Measurements from ENCODE around the gene KAZN.
"Not testable (repeated sequence)": the region's sequence is repeated elsewhere in the genome, so short reads cannot be mapped to it uniquely, and the experiment has no call there.

Gene KAZN

DNA sequence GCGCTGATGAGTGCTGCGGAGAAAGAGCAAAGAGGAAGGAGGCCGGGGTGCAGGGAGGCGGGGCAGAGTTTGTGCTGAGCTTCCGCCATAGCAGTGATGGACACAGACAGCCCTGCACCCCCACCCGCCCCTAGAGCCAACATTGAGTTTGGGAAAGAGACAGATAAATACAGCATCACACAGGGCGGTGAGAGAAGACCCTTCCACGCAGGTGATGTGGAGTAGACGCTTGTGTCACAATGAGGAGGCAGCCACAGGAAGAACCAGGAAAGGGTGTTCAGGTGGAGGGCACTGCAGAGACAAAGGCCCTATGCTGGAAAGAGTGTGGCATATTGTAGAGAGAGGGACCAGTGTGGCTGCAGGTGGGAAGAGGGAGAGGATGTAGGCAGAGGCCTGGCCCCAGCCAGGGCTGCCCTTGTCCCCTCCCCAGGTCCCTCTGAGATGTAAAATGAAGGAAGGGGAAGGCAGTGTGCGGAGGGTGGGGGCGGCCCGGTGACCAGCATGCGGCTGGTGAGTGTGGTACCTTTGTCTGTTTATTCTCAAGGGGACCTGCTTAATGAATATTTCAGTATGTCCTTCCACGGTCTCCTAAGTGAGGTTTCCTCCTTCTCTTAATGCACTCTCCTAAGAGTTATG is 360.7 kb downstream of the KAZN start:
- H3K27ac ChIP-seq (ENCODE audit: low read depth, low read length): no peak overlapping the region
- no peaks in the 10 kb centered on the region for H3K9me3 ChIP-seq (ENCODE audit: control insufficient read depth, insufficient read depth, low read depth, low read length)
- H3K9ac ChIP-seq (ENCODE audit: low read length): no peak overlapping the region

DNA sequence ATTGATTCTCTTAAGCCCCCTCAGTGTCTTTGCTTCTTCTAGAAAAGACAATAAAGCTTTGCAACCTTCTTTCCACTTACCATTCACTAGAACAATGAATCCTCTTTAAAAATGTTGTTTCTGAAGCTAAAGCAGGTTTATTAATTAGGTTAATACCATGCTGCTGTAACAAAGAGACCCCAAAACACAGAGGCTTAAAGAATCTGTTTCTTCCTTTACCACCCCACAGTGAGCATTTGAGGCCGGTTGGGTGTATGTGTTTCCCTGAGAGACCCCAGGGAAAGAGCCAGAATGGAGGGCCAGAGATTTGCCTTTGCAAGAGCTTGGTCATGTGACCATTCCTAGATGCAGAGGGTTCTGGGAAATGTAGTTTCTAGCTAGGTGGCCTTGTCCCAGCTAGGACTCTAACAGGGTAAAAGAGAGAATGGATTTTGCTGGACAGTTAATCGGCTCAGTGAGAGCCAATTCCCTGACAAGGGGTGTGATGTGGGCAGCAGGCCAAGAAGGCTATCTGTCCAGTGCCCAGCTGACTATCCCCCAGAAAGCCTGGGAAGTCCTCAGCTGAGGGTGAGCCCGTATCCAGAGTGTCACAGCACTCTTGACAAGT is 363.3 kb downstream of the KAZN start:
- Histone ChIP-seq H3K4me1 (ENCODE audit: control insufficient read depth, insufficient read depth, low read length) (peaks cover 3% of the 10 kb centered on the region; the same call in 1 of the 2 replicates), H3K27me3 (ENCODE audit: control insufficient read depth, insufficient read depth, low read length) (no peaks in the 10 kb centered on the region), H3K4me3 (ENCODE audit: low read depth, low read length) (no peak overlapping the region), H3K9me3 (ENCODE audit: control insufficient read depth, insufficient read depth, low read depth, low read length) (no peaks in the 10 kb centered on the region), H3K27ac (ENCODE audit: low read depth, low read length) (no peak overlapping the region), H3K36me3 (ENCODE audit: control insufficient read depth, insufficient read depth, low read length) (peaks cover 9% of the 10 kb centered on the region; the same call in 1 of the 2 replicates), H3K9ac (ENCODE audit: low read length) (no peak overlapping the region)

More for the DNA sequence above, 360.7 kb downstream of the KAZN start:
- no peak overlapping the region for H3K4me3 ChIP-seq (ENCODE audit: low read depth, low read length)
- no peaks in the 10 kb centered on the region for H3K27me3 ChIP-seq (ENCODE audit: control insufficient read depth, insufficient read depth, low read length)
- H3K36me3 ChIP-seq (ENCODE audit: control insufficient read depth, insufficient read depth, low read length): peaks cover 9% of the 10 kb centered on the region; the same call in 1 of the 2 replicates
- peaks cover 3% of the 10 kb centered on the region; the same call in 1 of the 2 replicates for H3K4me1 ChIP-seq (ENCODE audit: control insufficient read depth, insufficient read depth, low read length)

DNA sequence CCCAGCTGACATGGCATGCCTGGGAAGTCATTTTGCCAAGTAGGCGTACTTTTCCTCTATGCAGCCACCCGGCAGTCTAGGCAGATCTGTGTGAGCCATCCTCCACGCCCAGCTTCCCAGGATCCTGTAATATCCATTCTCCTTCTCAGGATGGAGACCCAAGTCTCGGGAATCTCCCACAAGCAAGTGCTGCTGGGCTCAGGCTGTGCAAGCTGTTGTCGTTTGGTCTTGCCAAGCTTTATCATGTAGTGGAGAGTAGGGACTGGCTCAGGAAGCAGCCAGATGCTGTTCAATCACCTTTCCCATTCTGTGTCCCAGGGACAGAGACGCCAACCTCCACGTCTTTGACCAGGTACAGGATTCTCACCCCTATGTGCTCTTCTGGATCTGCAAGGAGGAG is 363.9 kb downstream of the KAZN start:
- peaks cover 3% of the 10 kb centered on the region; the same call in 1 of the 2 replicates for H3K4me1 ChIP-seq (ENCODE audit: control insufficient read depth, insufficient read depth, low read length)
- H3K27me3 ChIP-seq (ENCODE audit: control insufficient read depth, insufficient read depth, low read length): no peaks in the 10 kb centered on the region
- peaks cover 9% of the 10 kb centered on the region; the same call in 1 of the 2 replicates for H3K36me3 ChIP-seq (ENCODE audit: control insufficient read depth, insufficient read depth, low read length)
- peaks cover 5% of the 10 kb centered on the region; the same call in 1 of the 2 replicates for H3K9me3 ChIP-seq (ENCODE audit: control insufficient read depth, insufficient read depth, low read depth, low read length)
- no peak overlapping the region for H3K4me3 ChIP-seq (ENCODE audit: low read depth, low read length)
- H3K27ac ChIP-seq (ENCODE audit: low read depth, low read length): no peak overlapping the region
- no peak overlapping the region for H3K9ac ChIP-seq (ENCODE audit: low read length)

DNA sequence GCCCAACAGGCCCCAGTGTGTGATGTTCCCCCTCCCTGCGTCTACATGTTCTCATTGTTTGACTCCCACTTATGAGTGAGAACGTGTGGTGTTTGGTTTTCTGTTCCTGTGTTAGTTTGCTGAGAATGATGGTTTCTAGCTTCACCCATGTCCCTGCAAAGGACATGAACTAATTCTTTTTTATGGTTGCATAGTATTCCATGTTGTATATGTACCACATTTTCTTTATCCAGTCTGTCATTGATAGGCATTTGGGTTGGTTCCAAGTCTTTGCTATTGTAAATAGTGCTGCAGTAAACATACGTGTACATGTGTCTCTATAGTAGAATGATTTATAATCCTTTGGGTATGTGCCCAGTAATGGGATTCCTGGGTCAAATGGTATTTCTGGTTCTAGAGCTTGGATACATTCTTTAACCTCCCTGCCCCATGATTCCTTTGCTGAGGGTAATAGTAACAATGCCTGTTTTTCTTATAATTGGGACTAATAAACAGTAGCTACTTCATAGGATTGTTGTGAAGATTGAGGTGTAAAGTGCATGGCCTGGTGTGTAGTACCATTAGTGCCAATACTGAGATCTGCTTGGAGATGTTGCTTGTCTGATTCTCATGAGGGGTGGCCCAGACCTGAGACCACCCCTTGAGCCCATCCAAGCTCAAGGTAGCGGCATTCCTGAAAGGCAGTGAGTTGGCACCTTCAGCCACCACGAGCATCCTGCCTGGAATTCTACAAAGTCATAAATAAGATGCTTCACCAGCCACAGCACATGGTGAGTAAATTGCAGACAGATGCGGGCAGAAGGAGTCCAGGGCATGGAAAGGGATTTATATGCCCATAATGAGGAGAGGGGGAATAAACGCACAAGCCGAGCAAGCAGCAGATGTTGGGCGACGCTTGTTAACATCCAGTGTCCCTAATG is 365.6 kb downstream of the KAZN start:
- not testable (repeated sequence) for H3K4me1 ChIP-seq (ENCODE audit: control insufficient read depth, insufficient read depth, low read length); H3K4me3 ChIP-seq (ENCODE audit: low read depth, low read length); H3K9ac ChIP-seq (ENCODE audit: low read length); H3K27ac ChIP-seq (ENCODE audit: low read depth, low read length); H3K36me3 ChIP-seq (ENCODE audit: control insufficient read depth, insufficient read depth, low read length); H3K27me3 ChIP-seq (ENCODE audit: control insufficient read depth, insufficient read depth, low read length); H3K9me3 ChIP-seq (ENCODE audit: control insufficient read depth, insufficient read depth, low read depth, low read length)

DNA sequence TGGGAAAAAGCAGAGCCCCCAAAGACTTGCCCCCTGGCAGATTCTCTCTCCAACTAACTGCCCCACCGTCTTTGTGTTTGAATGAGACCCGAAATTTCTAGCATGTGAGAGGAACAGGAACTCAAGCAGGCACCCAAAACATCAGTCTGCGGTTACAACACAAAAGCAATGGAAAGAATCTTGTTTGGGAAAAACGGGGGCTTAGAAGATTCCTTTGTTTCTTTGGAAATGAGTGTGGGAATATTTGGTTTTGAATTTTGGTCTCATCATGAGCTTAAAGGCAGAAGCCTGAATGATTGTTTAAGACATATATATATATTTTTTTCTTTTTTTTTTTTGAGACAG is 366.2 kb downstream of the KAZN start:
- Histone ChIP-seq H3K4me3 (ENCODE audit: low read depth, low read length) (no peak overlapping the region), H3K36me3 (ENCODE audit: control insufficient read depth, insufficient read depth, low read length) (peaks cover 9% of the 10 kb centered on the region; the same call in 1 of the 2 replicates), H3K27me3 (ENCODE audit: control insufficient read depth, insufficient read depth, low read length) (no peaks in the 10 kb centered on the region), H3K9ac (ENCODE audit: low read length) (no peak overlapping the region), H3K27ac (ENCODE audit: low read depth, low read length) (no peak overlapping the region), H3K9me3 (ENCODE audit: control insufficient read depth, insufficient read depth, low read depth, low read length) (peaks cover 8% of the 10 kb centered on the region; the same call in 1 of the 2 replicates), H3K4me1 (ENCODE audit: control insufficient read depth, insufficient read depth, low read length) (peaks cover 8% of the 10 kb centered on the region; the same call in 1 of the 2 replicates)

DNA sequence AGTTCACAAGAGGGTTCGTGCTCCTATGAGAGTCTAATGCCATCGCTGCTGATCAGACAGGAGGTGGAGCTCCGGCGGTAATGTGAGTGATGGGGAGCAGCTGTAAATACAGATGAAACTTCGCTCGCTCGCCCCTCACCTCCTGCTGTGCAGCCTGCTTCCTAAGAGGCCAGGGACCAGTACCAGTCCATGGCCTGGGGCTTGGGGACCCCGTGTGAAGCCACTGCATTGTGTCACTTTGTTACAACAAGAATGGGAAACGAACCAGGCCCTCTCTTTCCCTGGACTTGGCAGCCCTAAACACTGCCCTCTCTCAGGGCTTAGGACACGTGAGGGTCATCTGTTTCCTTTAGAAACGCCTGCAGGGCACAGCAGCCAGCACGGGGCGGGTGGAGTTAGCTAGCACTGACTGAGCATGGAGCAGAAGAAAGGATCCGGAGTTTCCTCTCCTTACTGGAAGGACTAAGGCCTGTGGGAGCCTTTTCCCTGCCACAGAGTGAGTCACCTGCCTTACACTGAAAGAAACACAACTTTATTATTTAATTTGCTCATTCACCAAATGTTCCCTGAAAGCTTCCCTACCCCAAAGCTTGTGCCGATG is 369.9 kb downstream of the KAZN start:
- no peak overlapping the region for H3K27ac ChIP-seq (ENCODE audit: low read depth, low read length)
- no peaks in the 10 kb centered on the region for H3K27me3 ChIP-seq (ENCODE audit: control insufficient read depth, insufficient read depth, low read length)
- H3K4me3 ChIP-seq (ENCODE audit: low read depth, low read length): no peak overlapping the region

DNA sequence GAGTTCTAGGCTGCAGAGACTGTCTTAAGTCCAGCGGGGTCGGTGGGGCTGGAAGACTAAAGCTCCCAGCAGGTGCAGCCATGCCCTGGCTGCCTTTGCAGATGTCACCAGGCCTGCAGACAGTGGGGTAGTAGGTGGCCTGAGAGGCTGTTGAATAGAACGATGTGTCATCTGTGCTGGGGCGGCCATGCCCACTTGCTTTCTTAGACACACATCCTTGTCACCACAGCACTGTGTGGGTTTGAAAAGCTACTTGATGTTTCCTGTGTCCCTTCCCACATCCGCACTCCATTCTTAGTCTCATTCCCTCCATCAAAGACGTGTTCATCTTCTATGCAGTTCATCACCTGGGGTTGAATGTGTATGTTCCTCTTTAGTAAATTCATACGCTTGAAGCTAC is 370.5 kb downstream of the KAZN start:
- H3K27me3 ChIP-seq (ENCODE audit: control insufficient read depth, insufficient read depth, low read length): no peaks in the 10 kb centered on the region
- no peak overlapping the region for H3K4me3 ChIP-seq (ENCODE audit: low read depth, low read length)
- peaks cover 8% of the 10 kb centered on the region; the same call in 1 of the 2 replicates for H3K4me1 ChIP-seq (ENCODE audit: control insufficient read depth, insufficient read depth, low read length)
- no peaks in the 10 kb centered on the region; the same call in 1 of the 2 replicates for H3K36me3 ChIP-seq (ENCODE audit: control insufficient read depth, insufficient read depth, low read length)
- H3K9ac ChIP-seq (ENCODE audit: low read length): no peak overlapping the region
- H3K27ac ChIP-seq (ENCODE audit: low read depth, low read length): no peak overlapping the region
- H3K9me3 ChIP-seq (ENCODE audit: control insufficient read depth, insufficient read depth, low read depth, low read length): peaks cover 12% of the 10 kb centered on the region

More for the DNA sequence above, 369.9 kb downstream of the KAZN start:
- no peak overlapping the region for H3K9ac ChIP-seq (ENCODE audit: low read length)
- H3K36me3 ChIP-seq (ENCODE audit: control insufficient read depth, insufficient read depth, low read length): no peaks in the 10 kb centered on the region; the same call in 1 of the 2 replicates
- peaks cover 8% of the 10 kb centered on the region; the same call in 1 of the 2 replicates for H3K9me3 ChIP-seq (ENCODE audit: control insufficient read depth, insufficient read depth, low read depth, low read length)
- peaks cover 8% of the 10 kb centered on the region; the same call in 1 of the 2 replicates for H3K4me1 ChIP-seq (ENCODE audit: control insufficient read depth, insufficient read depth, low read length)

DNA sequence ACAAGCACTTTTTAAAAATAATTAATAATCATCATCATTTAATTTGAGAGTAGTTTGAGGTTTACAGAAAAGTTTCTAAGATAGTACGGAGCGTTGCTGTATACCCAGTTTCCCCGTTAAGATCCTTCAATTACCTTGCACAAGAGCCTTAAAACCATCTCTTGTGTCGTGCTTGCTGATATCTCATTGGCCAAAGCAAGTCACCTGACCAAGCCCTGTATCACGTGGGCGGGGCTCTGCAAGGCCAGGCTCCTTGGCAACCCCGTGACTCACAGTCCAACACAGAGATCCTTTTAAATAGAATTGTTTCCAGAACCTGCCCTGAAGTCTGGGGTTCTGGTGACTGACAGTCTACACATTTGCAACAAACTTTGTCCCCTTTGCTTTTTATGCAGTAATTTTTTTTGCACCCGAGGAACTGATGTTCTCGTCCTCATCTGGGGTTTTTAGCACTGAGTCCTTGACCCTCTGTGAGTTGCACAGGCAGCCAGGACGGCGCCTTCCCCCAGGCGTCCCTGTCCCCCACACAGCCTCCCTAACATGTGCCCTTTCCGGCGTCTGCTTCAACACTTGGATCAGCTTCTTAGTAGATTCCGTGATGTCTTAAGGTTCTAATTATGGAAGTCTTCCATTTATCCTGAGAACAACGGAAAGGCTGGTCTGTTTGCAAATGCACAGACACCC is 371.8 kb downstream of the KAZN start:
- Histone ChIP-seq H3K4me3 (ENCODE audit: low read depth, low read length) (no peak overlapping the region), H3K27ac (ENCODE audit: low read depth, low read length) (no peak overlapping the region), H3K9ac (ENCODE audit: low read length) (no peak overlapping the region), H3K9me3 (ENCODE audit: control insufficient read depth, insufficient read depth, low read depth, low read length) (peaks cover 16% of the 10 kb centered on the region), H3K4me1 (ENCODE audit: control insufficient read depth, insufficient read depth, low read length) (peaks cover 8% of the 10 kb centered on the region; the same call in 1 of the 2 replicates), H3K36me3 (ENCODE audit: control insufficient read depth, insufficient read depth, low read length) (no peaks in the 10 kb centered on the region; the same call in 1 of the 2 replicates), H3K27me3 (ENCODE audit: control insufficient read depth, insufficient read depth, low read length) (no peaks in the 10 kb centered on the region)

DNA sequence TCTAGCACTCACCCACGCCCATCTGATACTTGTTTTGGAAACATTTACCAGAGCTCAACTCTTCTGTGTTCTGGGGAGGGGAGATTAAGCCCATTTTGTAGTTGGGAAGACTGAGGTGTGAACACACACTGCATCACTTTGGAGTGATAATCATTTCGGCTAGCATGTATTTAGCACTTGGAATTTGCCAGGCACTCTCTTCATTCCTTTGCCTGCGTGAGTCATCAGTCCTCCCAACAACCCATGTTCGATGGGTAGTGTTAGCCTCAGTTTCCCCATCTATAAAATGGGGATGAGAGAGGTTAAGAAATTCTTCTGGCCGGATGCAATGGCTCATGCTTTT is 372.3 kb downstream of the KAZN start:
- H3K9ac ChIP-seq (ENCODE audit: low read length): no peak overlapping the region
- no peak overlapping the region for H3K27ac ChIP-seq (ENCODE audit: low read depth, low read length)
- peaks cover 16% of the 10 kb centered on the region for H3K9me3 ChIP-seq (ENCODE audit: control insufficient read depth, insufficient read depth, low read depth, low read length)
- no peak overlapping the region for H3K4me3 ChIP-seq (ENCODE audit: low read depth, low read length)
- no peaks in the 10 kb centered on the region for H3K27me3 ChIP-seq (ENCODE audit: control insufficient read depth, insufficient read depth, low read length)
- H3K36me3 ChIP-seq (ENCODE audit: control insufficient read depth, insufficient read depth, low read length): no peaks in the 10 kb centered on the region; the same call in 1 of the 2 replicates
- H3K4me1 ChIP-seq (ENCODE audit: control insufficient read depth, insufficient read depth, low read length): peaks cover 8% of the 10 kb centered on the region; the same call in 1 of the 2 replicates

DNA sequence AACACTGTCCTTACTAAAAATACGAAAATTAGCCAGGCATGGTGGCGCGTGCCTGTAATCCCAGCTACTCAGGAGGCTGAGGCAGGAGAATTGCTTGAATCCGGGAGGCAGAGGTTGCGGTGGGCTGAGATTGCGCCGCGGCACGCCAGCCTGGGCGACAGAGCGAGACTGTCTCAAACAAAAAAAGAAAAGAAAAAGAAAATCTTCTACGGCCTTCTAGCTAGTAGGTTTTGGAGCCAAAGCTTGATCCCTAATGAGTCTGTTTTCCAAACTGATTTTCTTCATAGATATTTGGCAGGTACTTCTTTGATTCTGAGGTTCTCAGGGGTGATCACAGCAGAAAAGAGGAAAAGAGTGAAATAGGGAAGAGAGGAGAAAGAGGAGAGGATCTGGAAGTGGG is 372.7 kb downstream of the KAZN start:
- Histone ChIP-seq H3K4me3 (ENCODE audit: low read depth, low read length) (no peak overlapping the region), H3K9me3 (ENCODE audit: control insufficient read depth, insufficient read depth, low read depth, low read length) (peaks cover 16% of the 10 kb centered on the region), H3K9ac (ENCODE audit: low read length) (no peak overlapping the region), H3K27me3 (ENCODE audit: control insufficient read depth, insufficient read depth, low read length) (no peaks in the 10 kb centered on the region), H3K4me1 (ENCODE audit: control insufficient read depth, insufficient read depth, low read length) (peaks cover 8% of the 10 kb centered on the region; the same call in 1 of the 2 replicates), H3K36me3 (ENCODE audit: control insufficient read depth, insufficient read depth, low read length) (no peaks in the 10 kb centered on the region; the same call in 1 of the 2 replicates), H3K27ac (ENCODE audit: low read depth, low read length) (no peak overlapping the region)
